SK-N-SH (cell line): ENCODE data around the gene FYTTD1. TPM values are rescaled to one million over a fixed set of nuclear protein-coding genes. Genes with fewer than 3 reads are reported as not detected.

ENCODE experiments used
- CTCF ChIA-PET: fragments of 300-600, 350-600 bp; formaldehyde crosslinking; extraction: SDS; loops from one replicate; lab custom pipeline; 2021; lab: Yijun Ruan, JAX
- POLR2A ChIA-PET: fragments of 350-600 bp; sonication (Branson Sonifier 250); formaldehyde crosslinking; extraction: SDS; loops from one replicate; lab custom pipeline; 2020; ENCODE audit warnings: antibody characterized with exemption, inconsistent platforms; lab: Yijun Ruan, JAX
- DNase-seq: peaks from one replicate; pipeline ENCODE4 v3.0.0; 2012
- H2AFZ ChIP-seq: fragments of 200-600 bp; sonication (generic); 2 replicates; pipeline ENCODE4 v1.8.1; 2016; ENCODE audit warnings: antibody characterized with exemption, mild to moderate bottlenecking, low read depth
- H3F3A ChIP-seq: fragments of 200-600 bp; sonication (generic); replicated peaks from 2 replicates; pipeline ENCODE3; 2016; ENCODE audit warnings: antibody characterized with exemption, mild to moderate bottlenecking; ENCODE audit not compliant: insufficient read depth
- H3K27ac ChIP-seq, 2 experiments: fragments of 200-500 bp in 1 of 2; fragments of 200-600 bp in 1 of 2; sonication (Bioruptor generic) in 1 of 2; sonication (generic), shearing (Covaris generic) in 1 of 2; 2 replicates each; pipeline versions ENCODE4 v1.5.1 to v1.6.1; 2014 to 2016; ENCODE audit warnings: low read depth in 2 of 2, inconsistent platforms in 1 of 2, low read length in 1 of 2, mild to moderate bottlenecking in 1 of 2, mixed read lengths in 1 of 2
- H3K27me3 ChIP-seq: fragments of 200-600 bp; sonication (generic), shearing (Covaris generic); 2 replicates; pipeline ENCODE4 v1.6.1; 2016; ENCODE audit warnings: mixed run types; ENCODE audit not compliant: insufficient read depth
- H3K36me3 ChIP-seq, 2 experiments: fragments of 200-500 bp in 1 of 2; fragments of 200-600 bp in 1 of 2; sonication (Bioruptor generic) in 1 of 2; sonication (generic) in 1 of 2; replicated peaks in 1 of 2; 2 replicates each; pipeline versions ENCODE3 to v1.5.1; 2014 to 2016; ENCODE audit warnings: low read length in 1 of 2, mild to moderate bottlenecking in 1 of 2; ENCODE audit not compliant: insufficient read depth in 2 of 2, control insufficient read depth in 1 of 2
- H3K4me1 ChIP-seq, 2 experiments: fragments of 200-500 bp in 1 of 2; fragments of 200-600 bp in 1 of 2; sonication (Bioruptor generic) in 1 of 2; sonication (generic), shearing (Covaris generic) in 1 of 2; 2 replicates each; pipeline versions ENCODE4 v1.5.1 to v1.6.1; 2014 to 2016; ENCODE audit warnings: low read depth in 1 of 2, low read length in 1 of 2, mixed run types in 1 of 2; ENCODE audit not compliant: insufficient read depth in 2 of 2, control insufficient read depth in 1 of 2
- H3K4me2 ChIP-seq: fragments of 200-600 bp; sonication (generic), shearing (Covaris generic); 2 replicates; pipeline ENCODE4 v1.6.1; 2017; ENCODE audit warnings: mixed run types
- H3K4me3 ChIP-seq, 2 experiments: fragments of 200-500 bp in 1 of 2; fragments of 200-600 bp in 1 of 2; sonication (Bioruptor generic) in 1 of 2; sonication (generic), shearing (Covaris generic) in 1 of 2; 2 replicates each; pipeline versions ENCODE4 v1.5.1 to v1.8.1; 2014 to 2016; ENCODE audit warnings: low read depth in 2 of 2, inconsistent platforms in 1 of 2, low read length in 1 of 2, mild to moderate bottlenecking in 1 of 2, mixed read lengths in 1 of 2, moderate library complexity in 1 of 2
- H3K79me2 ChIP-seq: fragments of 200-600 bp; sonication (generic); 2 replicates; pipeline ENCODE4 v1.8.1; 2017; ENCODE audit warnings: mild to moderate bottlenecking; ENCODE audit not compliant: insufficient read depth
- H3K9ac ChIP-seq: fragments of 200-600 bp; sonication (generic); 2 replicates; pipeline ENCODE4 v1.6.1; 2017; ENCODE audit warnings: mixed run types
- H3K9me2 ChIP-seq: fragments of 200-600 bp; sonication (generic); 2 replicates; pipeline ENCODE4 v1.6.1; 2017; ENCODE audit warnings: mixed run types
- H3K9me3 ChIP-seq: fragments of 200-600 bp; sonication (generic); 2 replicates; pipeline ENCODE4 v1.6.1; 2017; ENCODE audit warnings: mixed run types, mild to moderate bottlenecking, moderate library complexity
- H4K20me1 ChIP-seq: fragments of 200-600 bp; sonication (generic); 2 replicates; pipeline ENCODE4 v1.6.1; 2017; ENCODE audit warnings: mild to moderate bottlenecking, mixed run types; ENCODE audit not compliant: insufficient read depth
- ELF1 ChIP-seq: IDR thresholded peaks from 2 replicates; pipeline ENCODE4 v1.4.0; 2012
- EP300 ChIP-seq, 2 experiments: IDR thresholded peaks; 2 replicates each; pipeline versions ENCODE4 v1.4.0 to v1.6.1; 2012; ENCODE audit warnings: borderline replicate concordance in 1 of 2, low read depth in 1 of 2, low read length in 1 of 2
- EZH2phosphoT487 ChIP-seq: fragments of 200-600 bp; sonication (generic); IDR thresholded peaks from 2 replicates; pipeline ENCODE4 v1.6.1; 2017; ENCODE audit warnings: low read depth, mixed run types, mild to moderate bottlenecking, antibody characterized with exemption, moderate library complexity, borderline replicate concordance
- GATA2 ChIP-seq: sonication (generic); formaldehyde crosslinking; IDR thresholded peaks from 2 replicates; pipeline ENCODE4 v1.5.0; 2020; ENCODE audit warnings: mild to moderate bottlenecking, missing genetic modification reagents
- JUND ChIP-seq: IDR thresholded peaks from 2 replicates; pipeline ENCODE4 v1.4.0; 2012
- MAX ChIP-seq: IDR thresholded peaks from 2 replicates; pipeline ENCODE4 v1.4.0; 2012; ENCODE audit warnings: low read depth
- MEF2A ChIP-seq: IDR thresholded peaks from 2 replicates; pipeline ENCODE4 v1.4.0; 2012; ENCODE audit warnings: low read depth, borderline replicate concordance
- MXI1 ChIP-seq: IDR thresholded peaks from 2 replicates; pipeline ENCODE4 v1.6.1; 2012; ENCODE audit warnings: mild to moderate bottlenecking, low read depth, low read length, improper control_type of control experiment
- NRF1 ChIP-seq: IDR thresholded peaks from 2 replicates; pipeline ENCODE4 v1.6.1; 2012; ENCODE audit warnings: low read depth, mild to moderate bottlenecking, low read length
- RAD21 ChIP-seq: IDR thresholded peaks from 2 replicates; pipeline ENCODE4 v1.6.1; 2012; ENCODE audit warnings: mild to moderate bottlenecking, low read length
- RCOR1 ChIP-seq: fragments of 150-350 bp; IDR thresholded peaks from 2 replicates; pipeline ENCODE4 v1.6.1; 2017; ENCODE audit warnings: antibody characterized with exemption, low read length
- REST ChIP-seq: IDR thresholded peaks from 2 replicates; pipeline ENCODE4 v1.6.1; 2012; ENCODE audit warnings: mild to moderate bottlenecking, low read depth, low read length, moderate library complexity
- RFX5 ChIP-seq: IDR thresholded peaks from 2 replicates; pipeline ENCODE4 v1.6.1; 2012; ENCODE audit warnings: mild to moderate bottlenecking, improper control_type of control experiment, low read length
- SIN3A ChIP-seq: IDR thresholded peaks from 2 replicates; pipeline ENCODE4 v1.6.1; 2012; ENCODE audit warnings: low read depth, mild to moderate bottlenecking, low read length, moderate library complexity, borderline replicate concordance
- TAF1 ChIP-seq: IDR thresholded peaks from 2 replicates; pipeline ENCODE4 v1.6.1; 2012; ENCODE audit warnings: low read depth, mild to moderate bottlenecking, low read length, moderate library complexity, borderline replicate concordance
- ZBTB33 ChIP-seq: IDR thresholded peaks from 2 replicates; pipeline ENCODE4 v1.4.0; 2012; ENCODE audit warnings: low read depth, borderline replicate concordance
- WGBS: methylation state at CpG from one replicate; pipeline ENCODE4 v1.1.6; 2017; ENCODE audit warnings: low lambda C conversion rate; 5-methylcytosine and 5-hydroxymethylcytosine counted together
- polyA plus RNA-seq, 3 experiments: library from polyadenylated mRNA; depleted of rRNA; stranded (reverse); fragments of >200 nt; gene quantifications; 2 replicates each; pipeline ENCODE4 v1.2.3, GENCODE V29; 2012

FYTTD1 gene
- polyA plus RNA-seq, 1 of the 3 experiments (the other 2 are of a cell fraction), result 14.7 TPM

GRCh38 chr3:197746209-197746608, 3.5 kb upstream of the FYTTD1 start:
- CTCF ChIA-PET, result no interaction called here
- no peaks in the 10 kb centered on the region for H3K36me3 ChIP-seq
- TF ChIP-seq JUND, result no peak
- TF ChIP-seq ZBTB33, result no peak
- TF ChIP-seq MEF2A, result no peak
- TF ChIP-seq RAD21, result no peak
- no peak for TF ChIP-seq SIN3A
- no peak for TF ChIP-seq REST
- TF ChIP-seq NRF1, result no peak
- no peak for TF ChIP-seq TAF1
- TF ChIP-seq EP300 (IDR thresholded peaks at IDR 0.05; ENCODE audit: borderline replicate concordance in 1 of 2, low read depth in 1 of 2, low read length in 1 of 2), result no peak
- no peak for TF ChIP-seq MXI1
- TF ChIP-seq GATA2, result no peak
- TF ChIP-seq EZH2phosphoT487, result no peak
- no peak for TF ChIP-seq RCOR1
- TF ChIP-seq MAX, result no peak
- no peak for TF ChIP-seq RFX5
- TF ChIP-seq ELF1, result no peak
- TF ChIP-seq, all 33 proteins: peak for 0
- Histone ChIP-seq H3K4me1 (peaks cover 0 to 4% of the 10 kb centered on the region in 2 experiments; a peak in 2 of 4 replicates), H3K9me3 (no peaks in the 10 kb centered on the region), H3K9me2 (no peaks in the 10 kb centered on the region), H3K79me2 (peaks cover 6% of the 10 kb centered on the region), H3K4me2 (no peak overlapping the region), H4K20me1 (peaks cover 6% of the 10 kb centered on the region), H3K4me3 (no peak overlapping the region), H3F3A (peaks cover 34% of the 10 kb centered on the region), H3K27me3 (no peaks in the 10 kb centered on the region), H3K27ac (no peak overlapping the region), H3K9ac (no peak overlapping the region), H2AFZ (no peak overlapping the region)
- WGBS, result 90% methylated on average over 3 of the region's 3 CpGs
- DNase-seq, result no peak
- POLR2A ChIA-PET, result interaction anchor here (0.9 kb wide), 1 partner anchor 10 kb away, joined by 3 read pairs; the partner anchor contains the start of gene RUBCN
